ENCODE results near the gene PLCB3.

The PLCB3 gene

GRCh38 chr11:64268893-64269539 lies 17.7 kb downstream of the PLCB3 start:
- H3K9me3 ChIP-seq (ENCODE audit: insufficient read depth, low read depth, low read length): no peaks in the 10 kb centered on the region
- no peaks in the 10 kb centered on the region for H3K27me3 ChIP-seq (ENCODE audit: insufficient read depth, low read length)
- H3K9ac ChIP-seq (ENCODE audit: low read depth, low read length): peak overlapping the region; percentile 85
- peak overlapping the region; percentile 95 for H3K27ac ChIP-seq (ENCODE audit: low read depth, low read length)
- peaks cover 7% of the 10 kb centered on the region; the same call in 1 of the 2 replicates for H3K4me1 ChIP-seq (ENCODE audit: insufficient read depth, low read length)
- 3% methylated on average over 34 of the region's 34 CpGs for WGBS
- peak overlapping the region; percentile 86 for H3K4me3 ChIP-seq (ENCODE audit: low read length)
- peaks cover 26% of the 10 kb centered on the region for H3K36me3 ChIP-seq (ENCODE audit: insufficient read depth, low read length)

- under 1% methylated on average over 58 of the region's 58 CpGs for WGBS
- Histone ChIP-seq H3K4me3 (ENCODE audit: low read length) (peak overlapping the region; percentile 86), H3K9me3 (ENCODE audit: insufficient read depth, low read depth, low read length) (no peaks in the 10 kb centered on the region), H3K36me3 (ENCODE audit: insufficient read depth, low read length) (peaks cover 19% of the 10 kb centered on the region), H3K27ac (ENCODE audit: low read depth, low read length) (peak overlapping the region; percentile 95), H3K4me1 (ENCODE audit: insufficient read depth, low read length) (peaks cover 7% of the 10 kb centered on the region; the same call in 1 of the 2 replicates), H3K27me3 (ENCODE audit: insufficient read depth, low read length) (no peaks in the 10 kb centered on the region), H3K9ac (ENCODE audit: low read depth, low read length) (peak overlapping the region; percentile 89)
Observed at GRCh38 chr11:64269540-64270220, 18.4 kb downstream of the PLCB3 start.

- Histone ChIP-seq H3K4me3 (ENCODE audit: low read length) (no peak overlapping the region), H3K27me3 (ENCODE audit: insufficient read depth, low read length) (no peaks in the 10 kb centered on the region), H3K27ac (ENCODE audit: low read depth, low read length) (no peak overlapping the region), H3K36me3 (ENCODE audit: insufficient read depth, low read length) (peaks cover 24% of the 10 kb centered on the region), H3K9me3 (ENCODE audit: insufficient read depth, low read depth, low read length) (no peaks in the 10 kb centered on the region), H3K4me1 (ENCODE audit: insufficient read depth, low read length) (peaks cover 12% of the 10 kb centered on the region; the same call in 1 of the 2 replicates), H3K9ac (ENCODE audit: low read depth, low read length) (no peak overlapping the region)
- WGBS: 84% methylated on average over 15 of the region's 15 CpGs
Observed at GRCh38 chr11:64275031-64275800, 23.9 kb downstream of the PLCB3 start.

- no peak overlapping the region for H3K9ac ChIP-seq (ENCODE audit: low read depth, low read length)
- no peaks in the 10 kb centered on the region for H3K9me3 ChIP-seq (ENCODE audit: insufficient read depth, low read depth, low read length)
- peaks cover 24% of the 10 kb centered on the region for H3K36me3 ChIP-seq (ENCODE audit: insufficient read depth, low read length)
- H3K27me3 ChIP-seq (ENCODE audit: insufficient read depth, low read length): no peaks in the 10 kb centered on the region
- H3K4me3 ChIP-seq (ENCODE audit: low read length): no peak overlapping the region
- peaks cover 12% of the 10 kb centered on the region; the same call in 1 of the 2 replicates for H3K4me1 ChIP-seq (ENCODE audit: insufficient read depth, low read length)
- H3K27ac ChIP-seq (ENCODE audit: low read depth, low read length): no peak overlapping the region
- WGBS: 77% methylated on average over 2 of the region's 2 CpGs
Observed at GRCh38 chr11:64275841-64276240, 24.5 kb downstream of the PLCB3 start.

GRCh38 chr11:64276653-64277431 lies 25.5 kb downstream of the PLCB3 start:
- Histone ChIP-seq H3K9ac (ENCODE audit: low read depth, low read length) (no peak overlapping the region), H3K27ac (ENCODE audit: low read depth, low read length) (no peak overlapping the region), H3K4me3 (ENCODE audit: low read length) (no peak overlapping the region)

GRCh38 chr11:64278576-64279190 lies 27.4 kb downstream of the PLCB3 start:
- no peak overlapping the region for H3K9ac ChIP-seq (ENCODE audit: low read depth, low read length)
- WGBS: 84% methylated on average over 8 of the region's 8 CpGs
- no peak overlapping the region for H3K4me3 ChIP-seq (ENCODE audit: low read length)
- no peaks in the 10 kb centered on the region for H3K27me3 ChIP-seq (ENCODE audit: insufficient read depth, low read length)
- H3K36me3 ChIP-seq (ENCODE audit: insufficient read depth, low read length): peaks cover 28% of the 10 kb centered on the region
- H3K4me1 ChIP-seq (ENCODE audit: insufficient read depth, low read length): 0 out of 2 replicates have a peak, but pooled peaks cover 9% of the 10 kb centered on the region
- H3K9me3 ChIP-seq (ENCODE audit: insufficient read depth, low read depth, low read length): no peaks in the 10 kb centered on the region
- no peak overlapping the region for H3K27ac ChIP-seq (ENCODE audit: low read depth, low read length)

More at GRCh38 chr11:64276653-64277431, 25.5 kb downstream of the PLCB3 start:
- WGBS: 88% methylated on average over 17 of the region's 17 CpGs
- Histone ChIP-seq H3K36me3 (ENCODE audit: insufficient read depth, low read length) (peaks cover 25% of the 10 kb centered on the region), H3K9me3 (ENCODE audit: insufficient read depth, low read depth, low read length) (no peaks in the 10 kb centered on the region), H3K27me3 (ENCODE audit: insufficient read depth, low read length) (no peaks in the 10 kb centered on the region), H3K4me1 (ENCODE audit: insufficient read depth, low read length) (peaks cover 11% of the 10 kb centered on the region; the same call in 1 of the 2 replicates)

GRCh38 chr11:64281957-64282770 lies 30.8 kb downstream of the PLCB3 start:
- H3K27ac ChIP-seq (ENCODE audit: low read depth, low read length): no peak overlapping the region
- H3K36me3 ChIP-seq (ENCODE audit: insufficient read depth, low read length): peaks cover 15% of the 10 kb centered on the region; the same call in 1 of the 2 replicates
- H3K27me3 ChIP-seq (ENCODE audit: insufficient read depth, low read length): peaks cover 11% of the 10 kb centered on the region; the same call in 1 of the 2 replicates
- no peaks in the 10 kb centered on the region for H3K9me3 ChIP-seq (ENCODE audit: insufficient read depth, low read depth, low read length)
- H3K4me3 ChIP-seq (ENCODE audit: low read length): no peak overlapping the region
- 95% methylated on average over 22 of the region's 22 CpGs for WGBS
- H3K4me1 ChIP-seq (ENCODE audit: insufficient read depth, low read length): 0 out of 2 replicates have a peak, but pooled peaks cover 6% of the 10 kb centered on the region
- no peak overlapping the region for H3K9ac ChIP-seq (ENCODE audit: low read depth, low read length)

- H3K27ac ChIP-seq (ENCODE audit: low read depth, low read length): no peak overlapping the region
- H3K9me3 ChIP-seq (ENCODE audit: insufficient read depth, low read depth, low read length): no peaks in the 10 kb centered on the region
- H3K27me3 ChIP-seq (ENCODE audit: insufficient read depth, low read length): peaks cover 11% of the 10 kb centered on the region; the same call in 1 of the 2 replicates
- H3K36me3 ChIP-seq (ENCODE audit: insufficient read depth, low read length): peaks cover 10% of the 10 kb centered on the region; the same call in 1 of the 2 replicates
- H3K4me3 ChIP-seq (ENCODE audit: low read length): no peak overlapping the region
- H3K4me1 ChIP-seq (ENCODE audit: insufficient read depth, low read length): 0 out of 2 replicates have a peak, but pooled peaks cover 6% of the 10 kb centered on the region
- 92% methylated on average over 3 of the region's 3 CpGs for WGBS
- no peak overlapping the region for H3K9ac ChIP-seq (ENCODE audit: low read depth, low read length)
Observed at GRCh38 chr11:64283092-64283491, 31.8 kb downstream of the PLCB3 start.

GRCh38 chr11:64284048-64284961 lies 33.0 kb downstream of the PLCB3 start, which contains the start of gene BAD:
BAD (minus strand) TSS chr11:64284665; CDS start chr11:64284368, 297 bp downstream.
- peak within 1 kb of the TSS; percentile 71 for H3K9ac ChIP-seq (ENCODE audit: low read depth, low read length)
- H3K9me3 ChIP-seq (ENCODE audit: insufficient read depth, low read depth, low read length): no peaks in the 10 kb centered on the region
- H3K36me3 ChIP-seq (ENCODE audit: insufficient read depth, low read length): peaks cover 3% of the 10 kb centered on the region; the same call in 1 of the 2 replicates
- H3K4me3 ChIP-seq (ENCODE audit: low read length): peak within 1 kb of the TSS; percentile 71
- H3K4me1 ChIP-seq (ENCODE audit: insufficient read depth, low read length): 0 out of 2 replicates have a peak, but pooled peaks cover 6% of the 10 kb centered on the region
- H3K27me3 ChIP-seq (ENCODE audit: insufficient read depth, low read length): peaks cover 13% of the 10 kb centered on the region
- H3K27ac ChIP-seq (ENCODE audit: low read depth, low read length): peak within 1 kb of the TSS; percentile 76; the same call in 1 of the 2 replicates
- 9% methylated on average over 40 of the region's 44 CpGs for WGBS
